ENCODE data around the gene WFIKKN1.

DNA sequence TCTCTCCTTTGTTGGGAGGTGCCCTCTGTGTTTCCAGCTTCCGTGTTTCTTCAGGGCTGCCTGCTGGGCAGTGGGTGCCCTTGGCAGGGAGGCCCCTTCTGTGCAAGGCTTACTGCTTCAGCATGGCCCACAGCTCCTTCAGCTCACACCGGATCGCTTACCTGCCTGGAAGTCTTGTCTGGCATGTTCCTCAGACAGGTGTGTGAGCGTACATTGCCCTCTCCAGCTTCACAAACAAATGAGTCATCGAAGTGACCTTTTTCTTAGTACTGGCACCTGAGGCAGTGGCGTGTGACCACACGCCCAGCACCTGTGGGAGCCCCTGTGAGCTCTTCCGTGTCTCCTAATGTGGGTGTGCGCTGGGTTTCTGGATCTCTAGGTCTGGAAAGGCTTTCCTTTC lies 37.4 kb upstream of the WFIKKN1 start:
- TF ChIP-seq, protein P1, sequence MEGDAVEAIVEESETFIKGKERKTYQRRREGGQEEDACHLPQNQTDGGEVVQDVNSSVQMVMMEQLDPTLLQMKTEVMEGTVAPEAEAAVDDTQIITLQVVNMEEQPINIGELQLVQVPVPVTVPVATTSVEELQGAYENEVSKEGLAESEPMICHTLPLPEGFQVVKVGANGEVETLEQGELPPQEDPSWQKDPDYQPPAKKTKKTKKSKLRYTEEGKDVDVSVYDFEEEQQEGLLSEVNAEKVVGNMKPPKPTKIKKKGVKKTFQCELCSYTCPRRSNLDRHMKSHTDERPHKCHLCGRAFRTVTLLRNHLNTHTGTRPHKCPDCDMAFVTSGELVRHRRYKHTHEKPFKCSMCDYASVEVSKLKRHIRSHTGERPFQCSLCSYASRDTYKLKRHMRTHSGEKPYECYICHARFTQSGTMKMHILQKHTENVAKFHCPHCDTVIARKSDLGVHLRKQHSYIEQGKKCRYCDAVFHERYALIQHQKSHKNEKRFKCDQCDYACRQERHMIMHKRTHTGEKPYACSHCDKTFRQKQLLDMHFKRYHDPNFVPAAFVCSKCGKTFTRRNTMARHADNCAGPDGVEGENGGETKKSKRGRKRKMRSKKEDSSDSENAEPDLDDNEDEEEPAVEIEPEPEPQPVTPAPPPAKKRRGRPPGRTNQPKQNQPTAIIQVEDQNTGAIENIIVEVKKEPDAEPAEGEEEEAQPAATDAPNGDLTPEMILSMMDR (IDR thresholded peaks at IDR 0.05; ENCODE audit: low read depth, low read length, poor library complexity, severe bottlenecking): no peak
- no peak for TF ChIP-seq EZH2phosphoT487 (IDR thresholded peaks at IDR 0.05; ENCODE audit: borderline replicate concordance, low read length)
